HUES6 (cell line): ENCODE data around the gene HSPB8.

Source experiments
- H3K27ac ChIP-seq: 2 replicates; pipeline ENCODE4 v1.7.0; 2013; ENCODE audit warnings: low read depth, mild to moderate bottlenecking, low read length, inconsistent platforms
- H3K27me3 ChIP-seq: 2 replicates; pipeline ENCODE4 v1.6.1; 2013; ENCODE audit warnings: low read length; ENCODE audit not compliant: control insufficient read depth, insufficient read depth
- H3K36me3 ChIP-seq: 2 replicates; pipeline ENCODE4 v1.6.1; 2013; ENCODE audit warnings: low read length; ENCODE audit not compliant: control insufficient read depth, insufficient read depth
- H3K4me1 ChIP-seq: 2 replicates; pipeline ENCODE4 v1.6.1; 2013; ENCODE audit warnings: low read length; ENCODE audit not compliant: control insufficient read depth, insufficient read depth
- H3K4me3 ChIP-seq: 2 replicates; pipeline ENCODE4 v1.5.1; 2013; ENCODE audit warnings: low read depth, low read length
- H3K9ac ChIP-seq: one replicate; pipeline ENCODE4 v1.6.1; 2013; ENCODE audit warnings: mild to moderate bottlenecking, low read length
- H3K9me3 ChIP-seq: 2 replicates; pipeline ENCODE4 v1.6.1; 2013; ENCODE audit warnings: low read depth, low read length; ENCODE audit not compliant: control insufficient read depth, insufficient read depth

HSPB8 gene

GRCh38 chr12:119151445-119152026 lies 27.2 kb upstream of the HSPB8 start:
- peaks cover 18% of the 10 kb centered on the region for H3K4me1 ChIP-seq
- no peaks in the 10 kb centered on the region for H3K27me3 ChIP-seq
- peaks cover 14% of the 10 kb centered on the region for H3K36me3 ChIP-seq
- peaks cover 12% of the 10 kb centered on the region for H3K9me3 ChIP-seq
- no peak overlapping the region for H3K4me3 ChIP-seq
- H3K9ac ChIP-seq: no peak overlapping the region
- no peak overlapping the region for H3K27ac ChIP-seq

GRCh38 chr12:119153477-119154434 lies 25.0 kb upstream of the HSPB8 start:
- Histone ChIP-seq H3K36me3 (peaks cover 14% of the 10 kb centered on the region), H3K4me1 (peaks cover 13% of the 10 kb centered on the region), H3K9me3 (peaks cover 12% of the 10 kb centered on the region), H3K9ac (peak overlapping the region; percentile 91), H3K4me3 (peak overlapping the region; percentile 62), H3K27ac (peak overlapping the region; percentile 84), H3K27me3 (no peaks in the 10 kb centered on the region)

- Histone ChIP-seq H3K9me3 (peaks cover 12% of the 10 kb centered on the region), H3K27ac (peak overlapping the region; percentile 84), H3K9ac (peak overlapping the region; percentile 91), H3K4me1 (peaks cover 13% of the 10 kb centered on the region), H3K4me3 (peak overlapping the region; percentile 62), H3K36me3 (peaks cover 14% of the 10 kb centered on the region), H3K27me3 (no peaks in the 10 kb centered on the region)
Measured at GRCh38 chr12:119154435-119154818, 24.3 kb upstream of the HSPB8 start.

GRCh38 chr12:119156401-119157044 lies 22.2 kb upstream of the HSPB8 start:
- H3K36me3 ChIP-seq: peaks cover 3% of the 10 kb centered on the region; the same call in 1 of the 2 replicates
- no peaks in the 10 kb centered on the region for H3K27me3 ChIP-seq
- no peak overlapping the region for H3K9ac ChIP-seq
- no peak overlapping the region for H3K4me3 ChIP-seq
- H3K9me3 ChIP-seq: peaks cover 7% of the 10 kb centered on the region
- H3K4me1 ChIP-seq: peaks cover 13% of the 10 kb centered on the region
- no peak overlapping the region for H3K27ac ChIP-seq

- Histone ChIP-seq H3K27ac (no peak overlapping the region), H3K9me3 (no peaks in the 10 kb centered on the region), H3K36me3 (no peaks in the 10 kb centered on the region), H3K4me1 (peaks cover 13% of the 10 kb centered on the region), H3K4me3 (no peak overlapping the region), H3K9ac (no peak overlapping the region), H3K27me3 (no peaks in the 10 kb centered on the region)
Measured at GRCh38 chr12:119157528-119157927, 21.2 kb upstream of the HSPB8 start.

GRCh38 chr12:119157978-119158377 lies 20.8 kb upstream of the HSPB8 start:
- H3K9me3 ChIP-seq: no peaks in the 10 kb centered on the region
- H3K27me3 ChIP-seq: no peaks in the 10 kb centered on the region
- H3K4me3 ChIP-seq: no peak overlapping the region
- H3K36me3 ChIP-seq: no peaks in the 10 kb centered on the region
- no peak overlapping the region for H3K27ac ChIP-seq
- H3K9ac ChIP-seq: no peak overlapping the region
- H3K4me1 ChIP-seq: peaks cover 11% of the 10 kb centered on the region

- Histone ChIP-seq H3K4me1 (peaks cover 8% of the 10 kb centered on the region), H3K4me3 (no peak overlapping the region), H3K27ac (no peak overlapping the region)
Measured at GRCh38 chr12:119158402-119158801, 20.3 kb upstream of the HSPB8 start.

GRCh38 chr12:119159844-119160243 lies 18.9 kb upstream of the HSPB8 start:
- Histone ChIP-seq H3K27me3 (0 out of 2 replicates have a peak, but pooled peaks cover 3% of the 10 kb centered on the region), H3K9me3 (no peaks in the 10 kb centered on the region), H3K9ac (no peak overlapping the region), H3K4me3 (no peak overlapping the region), H3K4me1 (peaks cover 6% of the 10 kb centered on the region), H3K36me3 (no peaks in the 10 kb centered on the region), H3K27ac (no peak overlapping the region)

More at GRCh38 chr12:119158402-119158801, 20.3 kb upstream of the HSPB8 start:
- H3K9ac ChIP-seq: no peak overlapping the region
- no peaks in the 10 kb centered on the region for H3K36me3 ChIP-seq
- H3K27me3 ChIP-seq: no peaks in the 10 kb centered on the region
- H3K9me3 ChIP-seq: no peaks in the 10 kb centered on the region

- no peaks in the 10 kb centered on the region for H3K9me3 ChIP-seq
- no peaks in the 10 kb centered on the region for H3K36me3 ChIP-seq
- H3K9ac ChIP-seq: no peak overlapping the region
- H3K4me3 ChIP-seq: no peak overlapping the region
- H3K27ac ChIP-seq: no peak overlapping the region
- peaks cover 10% of the 10 kb centered on the region; the same call in 1 of the 2 replicates for H3K4me1 ChIP-seq
- H3K27me3 ChIP-seq: 0 out of 2 replicates have a peak, but pooled peaks cover 3% of the 10 kb centered on the region
Measured at GRCh38 chr12:119167902-119168301, 10.8 kb upstream of the HSPB8 start.

- Histone ChIP-seq H3K27ac (no peak overlapping the region), H3K36me3 (no peaks in the 10 kb centered on the region), H3K27me3 (0 out of 2 replicates have a peak, but pooled peaks cover 3% of the 10 kb centered on the region), H3K9ac (no peak overlapping the region), H3K4me1 (peaks cover 10% of the 10 kb centered on the region; the same call in 1 of the 2 replicates), H3K4me3 (no peak overlapping the region), H3K9me3 (no peaks in the 10 kb centered on the region)
Measured at GRCh38 chr12:119168721-119169120, 10.0 kb upstream of the HSPB8 start.
